B cell (primary cell): ENCODE data around the gene SPRED2.

ENCODE experiments used
- EZH2 ChIP-seq: IDR thresholded peaks from 2 replicates; pipeline ENCODE4 v1.6.1; 2012; ENCODE audit warnings: borderline replicate concordance, low read depth, mild to moderate bottlenecking, moderate library complexity, low read length; ENCODE audit not compliant: insufficient read depth, poor library complexity, severe bottlenecking
- TF ChIP-seq, protein P1 (sequence below): fragments of 200-600 bp; IDR thresholded peaks from one replicate; pipeline ENCODE4 v1.8.0; 2022; ENCODE audit warnings: antibody characterized with exemption, mild to moderate bottlenecking

DNA sequence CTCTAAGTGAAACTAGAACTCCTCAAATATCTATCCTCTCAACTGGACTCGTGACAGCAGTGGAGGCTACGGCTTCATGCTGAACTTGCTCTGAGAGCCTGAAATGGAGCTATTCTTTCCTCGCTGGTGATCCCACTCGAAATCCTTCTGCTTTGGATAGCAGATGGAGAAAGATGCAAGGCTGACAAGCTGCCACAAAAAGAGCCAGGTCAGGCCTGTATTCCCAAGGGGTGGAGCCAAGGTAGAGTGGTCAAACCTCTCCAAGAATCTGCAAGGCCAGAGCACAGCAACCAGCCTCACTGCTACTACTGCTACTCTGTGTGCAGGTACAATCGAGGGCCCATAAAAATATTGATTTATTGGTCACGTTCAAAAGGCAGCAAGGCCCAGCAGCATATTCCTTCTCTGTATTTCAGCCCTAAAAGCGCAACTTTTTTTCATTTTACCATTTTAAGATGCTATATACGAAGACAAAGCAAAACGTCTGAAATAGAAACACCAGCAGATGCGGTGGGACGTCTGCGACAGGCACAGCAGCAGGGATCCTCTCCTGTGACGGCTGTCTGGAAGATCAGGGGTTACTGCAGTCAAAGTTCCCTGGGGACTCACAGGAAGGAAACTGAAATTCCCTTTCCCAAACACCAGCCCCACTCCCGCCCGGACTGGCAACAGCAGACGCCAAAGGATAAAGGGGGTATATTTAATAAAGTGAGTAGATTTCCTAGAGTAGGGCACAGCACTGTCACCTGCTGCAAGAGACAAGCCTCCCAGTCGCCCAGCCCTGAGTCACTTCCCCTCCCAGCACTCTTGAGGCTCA, 2.4 kb downstream of the SPRED2 start:
- TF ChIP-seq, protein P1, sequence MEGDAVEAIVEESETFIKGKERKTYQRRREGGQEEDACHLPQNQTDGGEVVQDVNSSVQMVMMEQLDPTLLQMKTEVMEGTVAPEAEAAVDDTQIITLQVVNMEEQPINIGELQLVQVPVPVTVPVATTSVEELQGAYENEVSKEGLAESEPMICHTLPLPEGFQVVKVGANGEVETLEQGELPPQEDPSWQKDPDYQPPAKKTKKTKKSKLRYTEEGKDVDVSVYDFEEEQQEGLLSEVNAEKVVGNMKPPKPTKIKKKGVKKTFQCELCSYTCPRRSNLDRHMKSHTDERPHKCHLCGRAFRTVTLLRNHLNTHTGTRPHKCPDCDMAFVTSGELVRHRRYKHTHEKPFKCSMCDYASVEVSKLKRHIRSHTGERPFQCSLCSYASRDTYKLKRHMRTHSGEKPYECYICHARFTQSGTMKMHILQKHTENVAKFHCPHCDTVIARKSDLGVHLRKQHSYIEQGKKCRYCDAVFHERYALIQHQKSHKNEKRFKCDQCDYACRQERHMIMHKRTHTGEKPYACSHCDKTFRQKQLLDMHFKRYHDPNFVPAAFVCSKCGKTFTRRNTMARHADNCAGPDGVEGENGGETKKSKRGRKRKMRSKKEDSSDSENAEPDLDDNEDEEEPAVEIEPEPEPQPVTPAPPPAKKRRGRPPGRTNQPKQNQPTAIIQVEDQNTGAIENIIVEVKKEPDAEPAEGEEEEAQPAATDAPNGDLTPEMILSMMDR = no peak
- TF ChIP-seq EZH2 = no peak
